ENCODE measurements around the gene ZHX3. TPM values are rescaled to one million over a fixed set of nuclear protein-coding genes. Genes with fewer than 3 reads are reported as not detected.

Gene ZHX3
- total and polyA plus RNA-seq, 10 donors = 1.6 to 26.7 (median 12.3) TPM

- H3K9me3 ChIP-seq = no peaks in the 10 kb centered on the region
- no peak overlapping the region for H3K27ac ChIP-seq
- peaks cover 0 to 40% (median 18%) of the 10 kb centered on the region in 6 donors for H3K4me1 ChIP-seq
- no peak for DNase-seq
- H3K27me3 ChIP-seq (replicated peaks in 1 of 7) = no peaks in the 10 kb centered on the region
- intact Hi-C loops (cut with DNase I; ENCODE audit: low total_unique reads) = loop anchor here (10.0 kb wide), 1 partner anchor 54 kb away; no protein-coding TSS in a partner anchor
- TF ChIP-seq POLR2AphosphoS5 (IDR thresholded peaks at IDR 0.05) (no peak), POLR2A (IDR thresholded peaks at IDR 0.05) (no peak), CTCF (IDR thresholded peaks at IDR 0.05 in 8 of 11, conservative IDR thresholded peaks at IDR 0.05 in 3 of 11) (no peak)
- no peaks in the 10 kb centered on the region for H3K36me3 ChIP-seq
- no peak overlapping the region for H3K4me3 ChIP-seq
These were observed 88.7 kb downstream of the ZHX3 start for GRCh38 chr20:41228858-41229257.

GRCh38 chr20:41226426-41226825 is 91.1 kb downstream of the ZHX3 start:
- no peaks in the 10 kb centered on the region for H3K9me3 ChIP-seq
- H3K27ac ChIP-seq = no peak overlapping the region
- 77 to 93% (median 86%) methylated on average over 1 of the region's 1 CpG for WGBS, 5 donors
- TF ChIP-seq CTCF (IDR thresholded peaks at IDR 0.05 in 8 of 11, conservative IDR thresholded peaks at IDR 0.05 in 3 of 11) (no peak), POLR2AphosphoS5 (IDR thresholded peaks at IDR 0.05) (no peak), POLR2A (IDR thresholded peaks at IDR 0.05) (no peak)
- no peaks in the 10 kb centered on the region for H3K36me3 ChIP-seq
- H3K4me3 ChIP-seq = no peak overlapping the region
- DNase-seq = no peak
- intact Hi-C loops (cut with DNase I; ENCODE audit: low total_unique reads) = loop anchor here (10.0 kb wide), 1 partner anchor 52 kb away; no protein-coding TSS in a partner anchor
- no peaks in the 10 kb centered on the region for H3K27me3 ChIP-seq (replicated peaks in 1 of 7)
- H3K4me1 ChIP-seq = peaks cover 0 to 20% (median 5%) of the 10 kb centered on the region in 6 donors

GRCh38 chr20:41225091-41225490 is 92.4 kb downstream of the ZHX3 start:
- intact Hi-C loops (cut with DNase I; ENCODE audit: low total_unique reads) = loop anchor here (10.0 kb wide), 1 partner anchor 50 kb away; no protein-coding TSS in a partner anchor
- H3K4me3 ChIP-seq = no peak overlapping the region
- H3K4me1 ChIP-seq = peaks cover 0 to 20% (median 5%) of the 10 kb centered on the region in 6 donors
- no peaks in the 10 kb centered on the region for H3K27me3 ChIP-seq (replicated peaks in 1 of 7)
- no peak for DNase-seq
- 24 to 30% (median 28%) methylated on average over 1 of the region's 1 CpG for WGBS, 5 donors
- no peak for TF ChIP-seq POLR2AphosphoS5 (IDR thresholded peaks at IDR 0.05)
- no peak for TF ChIP-seq POLR2A (IDR thresholded peaks at IDR 0.05)
- no peak for TF ChIP-seq CTCF (IDR thresholded peaks at IDR 0.05 in 8 of 11, conservative IDR thresholded peaks at IDR 0.05 in 3 of 11)
- no peak overlapping the region for H3K27ac ChIP-seq
- H3K9me3 ChIP-seq = no peaks in the 10 kb centered on the region
- no peaks in the 10 kb centered on the region for H3K36me3 ChIP-seq

- intact Hi-C loops (cut with DNase I; ENCODE audit: low total_unique reads) = loop anchor here (10.0 kb wide), 1 partner anchor 49 kb away; no protein-coding TSS in a partner anchor
- Histone ChIP-seq H3K27ac (no peak overlapping the region), H3K9me3 (no peaks in the 10 kb centered on the region), H3K36me3 (no peaks in the 10 kb centered on the region), H3K4me1 (peaks cover 0 to 19% (median 5%) of the 10 kb centered on the region in 6 donors), H3K27me3 (replicated peaks in 1 of 7) (no peaks in the 10 kb centered on the region), H3K4me3 (no peak overlapping the region)
- WGBS, 5 donors = 73 to 89% (median 79%) methylated on average over 1 of the region's 1 CpG
- no peak for DNase-seq
- TF ChIP-seq POLR2AphosphoS5 (IDR thresholded peaks at IDR 0.05) (no peak), CTCF (IDR thresholded peaks at IDR 0.05 in 8 of 11, conservative IDR thresholded peaks at IDR 0.05 in 3 of 11) (no peak), POLR2A (IDR thresholded peaks at IDR 0.05) (no peak)
These were observed 93.2 kb downstream of the ZHX3 start for GRCh38 chr20:41224281-41224680.

Measured in spleen (tissue), 11 donors.